SKM-1 treated with dmso at 0.1 percent for 144 hours (cell line): ENCODE results near the gene SFRP5.

Source experiments
- DNase-seq: peaks from one replicate; lab custom pipeline; 2025; ENCODE audit not compliant: unreplicated experiment; lab: John Stamatoyannopoulos, UW

Gene SFRP5

DNA sequence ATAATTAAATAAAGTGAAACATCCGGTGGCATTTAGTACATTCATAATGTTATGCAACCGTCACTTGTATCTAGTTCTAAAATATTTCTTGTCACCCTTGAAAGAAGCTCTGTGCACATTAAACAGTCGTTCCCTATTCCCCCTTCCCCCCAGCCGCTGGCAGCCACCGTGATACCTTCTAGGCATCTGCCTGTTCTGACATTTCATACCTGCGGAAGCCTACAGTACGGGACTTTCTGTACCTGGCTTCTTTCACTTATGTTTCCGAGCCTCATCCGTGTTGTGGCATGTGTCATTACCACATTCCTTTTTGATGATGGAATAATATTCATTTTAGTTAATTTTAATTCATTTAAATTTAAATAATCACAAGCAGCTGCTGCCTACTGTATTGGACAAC lies 13.9 kb upstream of the SFRP5 start:
- no peak for DNase-seq

- DNase-seq: no peak
Measured at GRCh38 chr10:97785231-97785630, 13.4 kb upstream of the SFRP5 start.

- DNase-seq: no peak
Measured at GRCh38 chr10:97784200-97784810, 12.5 kb upstream of the SFRP5 start.

- DNase-seq: no peak
Measured at GRCh38 chr10:97782455-97783228, 10.8 kb upstream of the SFRP5 start.

GRCh38 chr10:97781618-97782331 lies 10.0 kb upstream of the SFRP5 start:
- no peak for DNase-seq

- no peak for DNase-seq
Measured at GRCh38 chr10:97780841-97781617, 9.2 kb upstream of the SFRP5 start.

DNA sequence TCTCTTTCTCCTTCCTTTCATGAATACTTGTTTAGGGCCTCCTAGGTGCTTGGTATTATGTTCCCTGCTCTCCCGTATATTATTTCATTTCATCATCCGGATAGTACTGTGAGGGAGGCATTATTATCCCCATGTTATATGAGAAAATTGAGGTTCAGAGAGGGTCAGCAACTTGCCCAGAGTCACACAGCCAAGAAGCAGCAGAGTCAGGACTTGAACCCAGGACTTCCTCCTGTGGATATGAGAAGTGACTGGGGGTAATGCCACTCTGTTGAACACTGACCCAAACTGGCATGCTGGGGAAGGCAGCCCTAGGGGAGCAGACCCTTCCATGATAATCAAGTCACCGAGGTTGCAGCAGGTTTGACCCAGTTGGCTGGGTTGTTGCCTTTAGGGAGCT lies 8.2 kb upstream of the SFRP5 start:
- DNase-seq: no peak

DNA sequence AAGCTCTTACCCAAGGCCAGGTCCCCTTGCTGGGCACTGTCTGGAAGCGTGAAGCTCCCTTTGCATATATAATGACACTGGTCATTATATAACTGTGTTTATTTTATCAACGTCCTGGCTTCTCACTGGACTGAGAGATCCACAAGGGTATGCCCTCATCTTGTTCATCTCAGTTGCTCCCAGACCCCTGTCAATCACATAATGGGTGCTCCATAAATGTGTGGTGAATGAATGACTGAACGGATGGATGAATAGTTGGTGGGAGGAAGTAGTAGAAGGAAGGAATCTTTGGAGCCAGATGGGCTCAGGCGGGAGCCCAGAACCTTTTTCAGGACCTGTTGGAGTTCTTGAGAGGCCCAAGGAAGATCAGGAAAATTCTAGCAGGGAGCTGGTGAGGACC lies 7.7 kb upstream of the SFRP5 start:
- no peak for DNase-seq

DNA sequence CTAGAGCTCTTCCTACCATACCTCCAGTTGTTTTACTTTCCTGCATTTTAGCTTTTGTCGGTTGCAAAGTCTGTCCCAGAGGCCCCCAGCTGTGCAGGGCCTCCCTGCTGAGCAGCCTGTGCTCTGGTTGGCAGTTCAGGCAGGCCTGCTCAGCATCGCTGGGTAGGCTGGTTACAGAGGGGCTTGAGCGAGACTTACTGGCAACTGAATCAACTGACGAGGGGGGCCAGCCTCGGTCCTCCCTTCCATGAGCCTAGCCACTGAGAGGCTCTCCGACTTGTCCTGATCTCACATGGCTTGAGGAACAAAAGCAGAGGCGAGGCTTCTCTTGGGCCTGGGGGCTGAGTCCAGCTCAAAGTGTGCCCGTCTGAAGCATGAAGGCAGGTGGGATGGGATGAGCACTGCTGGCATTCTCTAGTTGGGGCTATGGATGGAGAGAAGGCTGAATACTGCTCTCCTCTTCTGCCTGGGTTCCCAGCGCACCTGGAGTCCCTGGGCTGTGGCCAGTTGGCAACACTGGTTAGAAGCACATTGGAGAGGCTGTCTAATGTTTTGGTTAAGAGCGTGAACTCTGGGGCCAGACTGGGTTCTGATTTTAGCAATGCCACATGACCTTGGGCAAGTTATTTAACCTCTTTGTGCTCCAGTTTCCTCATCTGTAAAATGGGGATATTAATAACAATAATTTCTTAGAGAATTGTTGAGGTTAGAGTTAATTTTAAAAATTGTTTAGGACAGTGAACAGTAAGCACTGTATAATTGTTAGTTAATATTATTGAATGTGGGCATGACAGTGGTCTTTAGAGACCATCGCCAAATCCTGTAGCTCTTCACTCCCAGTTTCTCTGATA lies 6.9 kb upstream of the SFRP5 start:
- no peak for DNase-seq

- DNase-seq: no peak
Measured at GRCh38 chr10:97777143-97777542, 5.3 kb upstream of the SFRP5 start.

DNA sequence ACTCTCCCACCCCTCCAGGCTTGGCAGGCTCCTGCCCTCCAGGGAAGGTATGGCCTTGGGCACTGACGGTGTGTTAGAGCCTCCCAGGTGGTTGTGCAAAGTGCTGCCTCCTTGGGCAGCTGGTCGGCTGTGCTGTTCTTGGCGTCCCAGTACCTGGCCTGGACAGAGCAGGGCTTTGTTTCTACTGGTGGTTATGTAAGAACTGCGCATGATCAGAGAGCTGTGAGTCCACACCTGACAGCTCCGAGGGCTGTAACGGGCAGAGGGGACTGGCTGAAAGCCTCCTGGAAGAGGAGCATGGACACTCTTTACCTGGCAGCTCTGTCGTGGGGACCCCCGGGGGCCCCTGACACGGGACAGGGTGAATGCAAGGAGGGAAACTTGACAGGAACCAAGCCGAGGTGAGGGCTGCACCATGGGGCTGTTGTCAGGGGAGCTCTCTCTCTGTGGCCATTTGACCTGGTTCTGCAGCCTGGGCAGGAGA lies 3.1 kb upstream of the SFRP5 start:
- DNase-seq: no peak

GRCh38 chr10:97773096-97773495 lies 1.3 kb upstream of the SFRP5 start:
- no peak for DNase-seq

DNA sequence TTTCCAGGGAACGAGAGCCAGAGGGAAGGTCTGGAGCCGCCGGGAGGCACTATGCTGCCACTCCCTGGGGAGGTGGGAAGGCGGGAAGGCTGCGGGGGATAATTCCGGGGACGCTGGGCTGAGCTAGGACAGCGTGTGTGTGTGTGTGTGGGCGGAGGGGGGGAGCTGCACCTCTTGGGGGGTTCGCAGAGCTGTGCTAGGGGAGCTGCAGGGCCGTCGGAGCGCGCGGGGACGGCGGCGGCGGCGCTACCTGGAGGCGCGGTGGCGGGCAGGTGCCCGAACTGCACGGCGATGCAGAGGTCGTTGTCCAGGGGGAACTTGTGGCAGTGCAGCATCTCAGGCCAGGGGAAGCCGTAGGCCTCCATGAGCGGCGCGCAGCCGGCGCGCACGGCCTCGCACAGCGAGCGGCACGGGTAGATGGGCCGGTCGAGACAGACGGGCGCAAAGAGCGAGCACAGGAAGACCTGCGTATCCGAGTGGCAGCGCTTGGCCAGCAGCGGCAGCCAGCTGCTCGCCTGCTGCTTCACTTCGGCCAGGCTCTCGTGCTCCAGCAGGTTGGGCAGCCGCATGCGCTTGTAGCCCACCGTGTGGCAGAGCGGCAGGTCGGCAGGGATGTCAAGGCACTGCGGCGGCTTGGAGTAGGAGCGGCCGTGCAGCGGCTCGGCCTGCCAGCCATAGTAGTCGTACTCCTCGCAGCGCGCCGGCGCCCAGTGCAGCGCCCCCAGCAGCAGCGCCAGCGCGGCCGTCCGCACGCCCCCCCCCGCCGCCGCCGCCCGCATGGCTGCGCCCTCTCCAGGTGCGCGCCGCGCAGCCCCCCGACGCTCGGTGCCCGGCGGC lies 526 bp downstream of the SFRP5 start:
- no peak for DNase-seq

DNA sequence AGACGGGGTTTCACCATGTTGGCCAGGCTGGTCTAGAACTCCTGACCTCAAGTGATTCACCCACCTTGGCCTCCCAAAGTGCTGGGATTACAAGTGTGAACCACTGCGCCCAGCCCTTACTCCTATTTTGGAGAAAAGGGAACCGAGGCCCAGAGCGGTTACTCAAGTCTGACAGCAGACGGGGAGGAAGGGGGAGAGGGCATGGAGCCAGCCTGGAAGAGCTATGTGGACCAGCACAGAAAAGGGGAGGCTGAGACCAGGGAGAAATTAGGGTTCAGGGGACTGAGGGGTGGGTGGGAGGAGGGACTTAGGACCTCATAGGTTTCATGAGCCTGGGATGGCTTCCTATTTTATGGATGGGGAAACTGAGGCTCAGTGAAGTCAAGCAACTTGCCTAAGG lies 1.5 kb downstream of the SFRP5 start:
- DNase-seq: no peak

GRCh38 chr10:97768322-97769315 lies 3.2 kb downstream of the SFRP5 start:
- DNase-seq: no peak

DNA sequence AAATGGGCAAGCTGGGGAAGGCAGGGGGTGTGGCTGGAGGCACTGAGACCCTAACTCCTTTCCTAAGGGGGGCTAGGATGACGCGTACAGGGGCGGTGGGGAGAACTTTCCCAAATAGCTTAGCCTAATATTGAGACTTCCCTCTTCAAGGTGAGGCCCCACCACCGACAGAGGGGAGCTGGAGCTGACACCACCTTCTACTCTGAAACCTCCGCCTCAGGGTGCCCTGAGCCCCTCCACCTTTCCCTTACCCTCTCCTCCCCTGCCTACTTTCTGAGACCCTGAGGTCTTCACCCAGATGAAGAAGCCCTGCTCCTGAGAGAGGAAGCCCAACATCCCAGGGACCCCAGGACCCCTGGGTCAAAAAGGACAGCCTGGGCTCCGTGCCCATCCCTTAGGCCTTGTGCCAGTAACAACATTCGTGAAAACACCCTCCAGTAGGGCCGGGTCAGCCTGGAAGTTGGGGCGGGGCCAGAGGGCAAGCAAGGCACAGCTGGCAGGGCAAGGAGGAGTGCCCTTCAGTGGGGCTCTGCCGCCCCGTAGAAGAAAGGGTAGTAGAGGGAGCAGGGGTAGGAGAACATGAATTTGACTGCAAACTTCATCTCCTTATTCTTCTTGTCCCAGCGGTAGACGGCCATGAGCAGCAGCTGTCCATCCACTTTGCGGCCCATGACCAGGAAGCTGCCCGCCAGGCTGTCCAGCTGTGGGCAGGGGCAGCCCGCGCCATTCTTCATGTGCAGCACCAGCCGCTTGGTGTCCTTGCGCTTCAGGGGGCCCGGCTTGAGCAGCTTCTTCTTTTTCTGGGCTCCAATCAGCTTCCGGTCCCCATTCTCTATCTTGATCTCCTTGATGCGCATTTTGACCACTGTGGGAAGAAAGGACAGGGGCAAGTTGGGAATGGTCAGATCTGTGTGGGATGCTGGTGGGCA lies 4.5 kb downstream of the SFRP5 start:
- DNase-seq: no peak

DNA sequence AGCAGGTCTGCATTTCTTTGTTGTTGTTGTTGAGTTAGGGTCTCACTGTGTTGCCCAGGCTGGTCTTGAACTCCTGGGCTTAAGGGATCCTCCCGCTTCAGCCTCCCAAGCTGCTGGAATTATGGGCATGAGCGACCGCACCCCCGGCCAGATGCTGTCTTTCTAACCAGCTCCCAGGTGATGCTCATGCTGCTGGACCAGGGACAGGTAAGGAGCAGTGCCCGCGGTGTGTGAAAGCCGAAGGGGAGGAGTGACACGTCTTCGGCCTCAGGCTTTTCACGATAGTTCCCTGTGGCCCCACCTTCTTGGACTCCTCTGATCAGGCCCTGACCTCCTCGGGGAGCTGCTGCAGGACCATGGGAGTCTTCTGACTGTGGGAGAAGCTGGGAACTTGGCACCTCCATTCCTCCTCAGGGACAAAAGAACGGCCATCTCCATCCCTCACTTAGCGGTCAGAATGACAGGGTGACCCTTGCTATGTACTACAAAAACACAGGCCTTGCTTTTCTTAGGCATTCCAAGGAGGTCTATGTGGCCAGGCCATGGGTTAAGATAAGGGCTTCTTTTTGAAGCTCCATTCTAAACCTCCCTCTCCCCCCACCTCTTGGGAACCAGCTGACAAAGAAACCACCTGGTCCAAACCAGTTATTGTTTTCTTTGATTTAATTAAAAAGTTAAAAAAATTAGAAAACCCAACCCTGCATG lies 5.5 kb downstream of the SFRP5 start:
- DNase-seq: no peak
